Skeletal muscle tissue (tissue), 4 donors: Measurements from ENCODE around the gene LOX. TPM values are rescaled to one million over a fixed set of nuclear protein-coding genes. Genes with fewer than 3 reads are reported as not detected.
"Not testable (repeated sequence)": the region's sequence is repeated elsewhere in the genome, so short reads cannot be mapped to it uniquely, and the experiment has no call there.

ENCODE experiments used
- H3K27ac ChIP-seq: one replicate; pipeline ENCODE4 v1.7.0; 2013; ENCODE audit warnings: mild to moderate bottlenecking, low read depth, low read length, inconsistent platforms
- H3K27me3 ChIP-seq, 3 donors: one replicate each; pipeline ENCODE4 v1.7.0; 2013; ENCODE audit warnings: low read length in 3 of 3; ENCODE audit not compliant: control insufficient read depth in 3 of 3, insufficient read depth in 3 of 3
- H3K36me3 ChIP-seq, 3 donors: one replicate each; pipeline ENCODE4 v1.7.0; 2013; ENCODE audit warnings: low read length in 3 of 3; ENCODE audit not compliant: control insufficient read depth in 3 of 3, insufficient read depth in 3 of 3
- H3K4me1 ChIP-seq, 3 donors: one replicate each; pipeline ENCODE4 v1.7.0; 2013; ENCODE audit warnings: low read length in 3 of 3, mild to moderate bottlenecking in 3 of 3; ENCODE audit not compliant: control insufficient read depth in 3 of 3, insufficient read depth in 3 of 3
- H3K4me3 ChIP-seq, 3 donors: one replicate each; pipeline ENCODE4 v1.7.0; 2013; ENCODE audit warnings: low read length in 3 of 3
- H3K9ac ChIP-seq, 3 donors: one replicate each; pipeline ENCODE4 v1.7.0; 2013; ENCODE audit warnings: low read length in 3 of 3, mild to moderate bottlenecking in 3 of 3, moderate library complexity in 2 of 3, low read depth in 1 of 3
- H3K9me3 ChIP-seq, 3 donors: one replicate each; pipeline ENCODE4 v1.7.0; 2013; ENCODE audit warnings: low read length in 3 of 3; ENCODE audit not compliant: control insufficient read depth in 3 of 3
- total RNA-seq: library from RNA; depleted of rRNA; stranded (reverse); fragments of >200 nt; gene quantifications from one replicate; pipeline ENCODE4 v1.2.3, GENCODE V29; 2014
- donor health status: Osteomylitis.

Gene LOX
- total RNA-seq, 1 donor from 2014 or later: 50.1 TPM

DNA sequence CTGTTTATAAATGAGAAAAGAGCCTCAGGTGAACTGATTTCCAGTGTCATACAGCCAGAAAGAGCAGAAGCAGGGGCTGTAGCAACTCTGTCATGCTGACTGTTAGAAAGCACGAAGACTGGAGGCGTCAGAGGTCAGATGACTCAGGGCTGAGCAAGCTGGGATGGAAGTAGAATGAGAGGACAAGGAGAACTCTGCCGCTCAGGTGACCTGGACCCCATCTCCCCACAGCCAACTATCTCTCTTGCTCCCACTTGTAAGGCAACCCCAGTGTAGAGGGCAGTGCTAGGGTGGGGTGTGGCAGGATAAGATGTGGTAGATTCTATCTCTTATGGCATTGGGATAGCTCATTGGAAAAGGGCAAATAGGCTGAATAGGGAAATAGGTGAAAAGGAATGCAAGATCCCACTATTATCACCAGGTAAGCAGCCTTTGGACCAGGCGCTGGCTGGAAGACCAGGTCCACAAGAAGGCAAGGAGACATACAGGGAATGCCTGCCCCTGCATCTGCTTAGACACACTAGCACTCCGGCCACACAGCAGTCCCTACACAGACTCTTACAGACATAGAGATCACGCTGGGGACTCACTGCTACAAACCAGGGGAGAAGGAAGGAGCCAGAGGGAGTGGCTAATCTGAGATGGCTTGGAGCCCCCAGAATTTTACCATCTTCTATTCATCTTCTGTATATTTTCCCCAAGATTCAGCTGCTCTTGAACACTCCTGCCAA is 21.2 kb upstream of the LOX start:
- H3K4me1 ChIP-seq: no peaks in the 10 kb centered on the region
- no peaks in the 10 kb centered on the region for H3K36me3 ChIP-seq
- no peak overlapping the region for H3K9ac ChIP-seq
- no peak overlapping the region for H3K4me3 ChIP-seq
- no peak overlapping the region for H3K27ac ChIP-seq
- no peaks in the 10 kb centered on the region for H3K27me3 ChIP-seq
- H3K9me3 ChIP-seq: no peaks in the 10 kb centered on the region

DNA sequence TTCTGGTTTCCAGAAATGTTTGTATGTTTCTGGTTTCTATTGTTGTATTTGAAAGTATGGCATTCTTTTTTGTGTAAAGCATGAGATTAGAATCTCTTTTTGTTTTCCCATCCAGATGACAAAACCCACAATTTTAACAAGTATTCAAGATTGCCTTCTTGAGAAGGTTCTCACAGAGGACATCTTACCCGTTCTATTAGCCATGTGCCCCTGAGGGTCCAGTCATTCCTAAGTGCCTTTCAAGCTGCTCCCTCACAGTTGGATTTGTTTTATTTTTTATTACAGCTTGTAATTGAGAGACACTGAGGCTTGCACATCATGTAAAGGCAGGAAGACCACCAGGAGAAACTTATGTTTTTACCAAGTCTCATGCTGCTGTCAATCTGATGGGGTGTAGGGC is 19.3 kb upstream of the LOX start:
- H3K4me3 ChIP-seq: no peak overlapping the region
- no peaks in the 10 kb centered on the region for H3K27me3 ChIP-seq
- H3K27ac ChIP-seq: no peak overlapping the region
- H3K36me3 ChIP-seq: no peaks in the 10 kb centered on the region
- no peaks in the 10 kb centered on the region for H3K9me3 ChIP-seq
- H3K4me1 ChIP-seq: no peaks in the 10 kb centered on the region
- no peak overlapping the region for H3K9ac ChIP-seq

DNA sequence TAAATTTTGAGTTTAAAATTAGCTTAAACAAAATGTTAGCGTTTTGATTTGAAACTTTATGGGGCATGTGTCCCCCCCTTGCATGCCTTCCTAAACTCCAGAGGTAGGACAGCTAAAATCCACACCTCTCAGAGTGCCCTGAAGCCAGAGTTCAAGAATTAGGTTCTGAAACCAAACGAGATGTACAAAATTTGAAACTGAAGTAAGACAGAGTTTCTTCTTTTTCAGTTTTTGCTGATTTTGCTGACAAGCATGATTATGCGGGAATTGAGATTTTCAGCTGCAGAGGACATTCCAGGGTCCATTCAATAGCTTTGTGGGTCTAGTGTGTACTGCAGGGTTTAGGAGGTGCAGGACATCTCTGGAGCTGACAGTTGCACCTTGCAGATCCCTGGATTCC is 17.1 kb upstream of the LOX start:
- Histone ChIP-seq H3K9me3 (no peaks in the 10 kb centered on the region), H3K4me3 (no peak overlapping the region), H3K36me3 (no peaks in the 10 kb centered on the region), H3K9ac (no peak overlapping the region), H3K27me3 (no peaks in the 10 kb centered on the region), H3K4me1 (no peaks in the 10 kb centered on the region), H3K27ac (no peak overlapping the region)

DNA sequence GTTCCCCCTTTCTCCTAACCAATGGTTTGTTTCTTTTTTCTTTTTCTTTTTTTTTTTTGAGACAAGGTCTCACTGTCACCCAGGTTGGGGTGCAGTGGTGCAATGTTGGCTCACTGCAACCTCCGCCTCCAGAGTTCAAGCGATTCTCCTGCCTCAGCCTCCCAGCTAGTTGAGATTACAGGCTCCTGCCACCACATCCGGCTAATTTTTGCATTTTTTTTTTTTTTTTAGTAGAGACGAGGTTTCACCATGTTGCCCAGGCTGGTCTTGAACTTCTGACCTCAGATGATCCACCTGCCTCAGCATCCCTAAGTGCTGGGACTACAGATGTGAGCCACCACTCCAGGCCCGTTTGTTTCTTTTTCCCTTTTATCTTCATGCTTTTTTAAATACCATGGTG is 16.2 kb upstream of the LOX start:
- not testable (repeated sequence) for H3K4me3 ChIP-seq, H3K36me3 ChIP-seq, H3K27me3 ChIP-seq, H3K4me1 ChIP-seq, H3K9me3 ChIP-seq, H3K27ac ChIP-seq, H3K9ac ChIP-seq

DNA sequence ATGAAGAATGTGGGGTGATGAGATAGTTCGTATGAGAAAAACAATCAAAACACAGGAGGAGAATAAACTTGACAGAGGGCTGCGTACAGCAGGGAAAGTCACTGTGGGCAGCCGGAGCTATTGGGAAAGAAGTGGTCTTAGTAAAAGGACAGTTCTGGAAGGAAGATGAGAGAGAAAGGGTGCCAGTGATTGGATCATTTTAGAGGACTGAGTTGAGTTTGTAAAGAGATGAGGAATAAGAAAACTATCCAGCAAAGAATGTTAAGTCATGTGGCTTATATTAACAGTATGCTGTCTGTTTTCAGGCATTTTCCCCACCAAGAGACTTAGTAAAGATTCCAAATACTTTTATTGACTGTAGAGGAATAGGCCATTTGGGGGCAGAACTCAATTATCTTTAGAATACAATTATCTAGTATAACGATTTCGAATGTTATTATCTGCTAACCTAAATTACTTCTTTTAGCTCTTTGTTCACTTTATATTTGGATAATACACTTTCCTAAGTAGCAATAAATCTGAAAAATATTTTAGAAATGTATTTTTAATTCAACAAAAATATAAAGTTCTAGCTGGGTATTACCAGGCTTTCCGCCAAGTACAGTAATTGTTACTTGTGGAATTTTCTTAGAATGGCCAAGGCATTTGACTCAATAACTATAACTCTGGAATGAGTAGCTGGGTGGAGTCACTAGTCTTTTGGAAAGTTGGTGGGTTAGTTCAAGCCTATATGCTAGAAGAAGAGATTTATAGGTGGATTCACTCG is 15.5 kb upstream of the LOX start:
- H3K36me3 ChIP-seq: no peaks in the 10 kb centered on the region
- H3K9ac ChIP-seq: no peak overlapping the region
- no peaks in the 10 kb centered on the region for H3K4me1 ChIP-seq
- H3K4me3 ChIP-seq: no peak overlapping the region
- no peak overlapping the region for H3K27ac ChIP-seq
- H3K27me3 ChIP-seq: no peaks in the 10 kb centered on the region
- H3K9me3 ChIP-seq: no peaks in the 10 kb centered on the region

DNA sequence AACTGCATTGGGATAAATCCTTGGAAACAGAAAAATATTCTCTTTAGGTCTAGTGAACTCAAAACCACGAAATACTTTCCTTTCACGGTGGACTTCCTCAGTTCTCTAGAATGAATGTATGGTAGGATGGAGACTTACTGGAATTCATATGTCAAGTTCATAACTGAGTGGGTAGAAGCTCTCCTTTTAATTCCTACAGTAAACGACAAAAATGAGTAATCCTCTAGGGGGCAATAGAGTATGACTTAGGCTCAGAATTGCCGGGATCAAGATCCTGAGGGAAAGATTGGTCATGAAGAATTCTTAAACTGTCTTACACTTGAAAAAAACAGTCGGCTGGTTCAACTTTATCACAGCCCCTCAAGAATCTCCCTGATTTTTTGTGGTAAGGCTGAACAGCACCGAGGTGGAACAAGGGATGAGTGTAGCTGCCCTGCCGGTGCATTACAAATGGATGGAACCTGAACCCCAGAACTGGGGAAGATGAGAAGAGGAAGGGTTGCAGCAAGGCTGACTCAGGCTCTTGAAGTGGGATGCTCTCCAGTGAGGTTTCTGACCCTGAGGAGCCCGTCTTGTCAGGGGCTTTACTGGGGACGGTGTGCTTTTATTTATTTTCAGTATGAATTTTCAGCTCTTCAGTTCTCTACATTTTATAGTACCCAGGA is 14.0 kb upstream of the LOX start:
- no peaks in the 10 kb centered on the region for H3K36me3 ChIP-seq
- H3K4me1 ChIP-seq: no peaks in the 10 kb centered on the region
- no peaks in the 10 kb centered on the region for H3K27me3 ChIP-seq
- no peak overlapping the region for H3K9ac ChIP-seq
- H3K9me3 ChIP-seq: no peaks in the 10 kb centered on the region
- no peak overlapping the region for H3K4me3 ChIP-seq
- H3K27ac ChIP-seq: no peak overlapping the region

DNA sequence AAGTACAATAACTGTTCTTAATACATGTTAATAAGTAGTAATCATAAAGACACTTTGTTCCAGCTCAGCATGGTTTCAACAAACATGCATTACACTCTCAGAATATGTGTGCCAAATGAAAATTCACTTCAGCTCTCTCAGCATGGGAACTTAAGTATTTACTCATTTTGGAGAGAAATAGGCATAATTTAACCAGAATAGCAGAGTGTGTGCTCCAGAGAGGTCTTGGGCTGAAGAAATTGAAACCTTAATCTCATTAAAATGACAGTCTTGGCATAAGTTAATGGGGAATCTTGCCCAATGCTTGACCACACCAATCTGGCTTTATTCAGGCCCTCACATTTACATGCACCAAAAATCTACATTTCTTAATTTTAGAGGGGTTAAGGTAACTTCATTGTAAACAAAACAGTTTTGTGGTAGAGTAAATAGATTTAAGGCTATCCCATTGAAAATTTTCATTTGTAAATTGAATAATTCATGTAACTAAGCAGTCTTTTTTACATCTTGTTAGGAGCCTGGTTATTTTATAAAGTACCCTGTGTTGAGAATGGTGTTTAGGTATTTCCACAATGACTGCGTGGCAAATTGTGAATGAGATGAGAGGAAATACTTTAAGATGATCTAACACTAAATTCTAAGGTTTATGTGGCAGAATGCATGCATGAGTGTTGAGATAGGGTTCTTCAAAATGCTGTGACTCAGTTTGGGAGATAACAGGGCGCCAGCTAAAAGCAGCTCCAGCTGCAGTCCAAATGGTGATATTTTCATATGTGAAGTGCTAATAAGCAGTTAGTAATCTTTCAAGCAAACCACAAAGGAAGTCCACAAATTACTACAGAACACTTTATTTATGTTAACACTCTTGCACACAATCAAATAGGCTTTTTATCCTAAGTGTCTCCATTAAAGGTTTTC is 11.3 kb upstream of the LOX start:
- no peak overlapping the region for H3K4me3 ChIP-seq
- H3K36me3 ChIP-seq: no peaks in the 10 kb centered on the region
- H3K4me1 ChIP-seq: no peaks in the 10 kb centered on the region
- H3K27ac ChIP-seq: no peak overlapping the region
- no peak overlapping the region for H3K9ac ChIP-seq
- no peaks in the 10 kb centered on the region for H3K27me3 ChIP-seq
- no peaks in the 10 kb centered on the region for H3K9me3 ChIP-seq

DNA sequence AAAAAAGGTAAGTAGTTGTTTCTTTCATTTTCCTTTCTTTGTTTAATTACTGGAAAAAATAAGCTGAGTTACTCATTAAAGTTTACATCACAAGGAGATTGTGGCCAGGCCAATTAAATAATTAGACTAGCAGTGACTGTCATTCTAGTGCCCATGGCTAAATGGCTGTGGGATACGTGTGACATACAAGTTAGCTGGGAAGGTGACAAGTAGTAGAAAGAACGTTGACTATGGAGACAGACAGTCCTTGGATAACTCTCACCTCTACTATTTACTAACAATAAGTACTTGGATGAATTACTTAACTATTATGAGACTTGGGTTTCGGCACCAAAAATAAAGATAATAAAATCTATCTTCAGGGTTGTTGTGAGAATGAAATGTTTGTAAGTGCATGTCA is 7.0 kb upstream of the LOX start:
- no peaks in the 10 kb centered on the region for H3K27me3 ChIP-seq
- no peak overlapping the region for H3K9ac ChIP-seq
- H3K27ac ChIP-seq: no peak overlapping the region
- H3K9me3 ChIP-seq: no peaks in the 10 kb centered on the region
- no peaks in the 10 kb centered on the region for H3K36me3 ChIP-seq
- no peaks in the 10 kb centered on the region for H3K4me1 ChIP-seq
- no peak overlapping the region for H3K4me3 ChIP-seq

DNA sequence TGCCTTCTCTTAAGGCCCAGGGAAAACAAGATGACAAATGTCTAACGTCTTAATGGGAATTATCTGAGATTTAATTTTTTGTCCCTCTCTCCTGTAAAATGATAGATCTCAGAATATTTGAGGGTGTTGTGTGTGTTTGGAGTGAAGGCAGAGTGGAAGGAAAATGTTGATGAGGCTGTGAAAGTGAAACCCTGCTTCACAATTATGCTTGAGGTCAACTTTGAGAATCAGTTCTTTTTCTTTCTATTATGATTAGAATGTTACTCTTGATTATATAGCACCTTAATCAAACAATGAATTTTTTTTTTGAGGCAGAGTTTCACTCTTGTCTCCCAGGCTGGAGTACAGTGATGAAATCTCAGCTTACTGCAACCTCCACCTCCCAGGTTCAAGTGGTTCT is 5.5 kb upstream of the LOX start:
- Histone ChIP-seq H3K36me3 (no peaks in the 10 kb centered on the region), H3K4me3 (no peak overlapping the region), H3K9me3 (no peaks in the 10 kb centered on the region), H3K27me3 (no peaks in the 10 kb centered on the region), H3K27ac (no peak overlapping the region), H3K9ac (no peak overlapping the region), H3K4me1 (no peaks in the 10 kb centered on the region)
